Liver (tissue), 3 donors: Measurements from ENCODE around the gene CTAG1A.
"Not testable (repeated sequence)": the region's sequence is repeated elsewhere in the genome, so short reads cannot be mapped to it uniquely, and the experiment has no call there.

Source experiments
- EGR1 ChIP-seq, 2 donors: IDR thresholded peaks; 2 replicates each; pipeline ENCODE4 v1.6.1; 2016 to 2018; ENCODE audit warnings: antibody characterized with exemption in 2 of 2, low read depth in 2 of 2
- FOXA1 ChIP-seq: IDR thresholded peaks from 2 replicates; pipeline ENCODE4 v1.6.1; 2016; ENCODE audit warnings: antibody characterized with exemption
- GABPA ChIP-seq, 2 donors: IDR thresholded peaks in 1 of 2; conservative IDR thresholded peaks in 1 of 2; 2 replicates each; pipeline ENCODE4 v1.6.1; 2016; ENCODE audit warnings: antibody characterized with exemption in 2 of 2, mild to moderate bottlenecking in 1 of 2, moderate library complexity in 1 of 2
- JUND ChIP-seq, 2 donors: IDR thresholded peaks; 2 replicates each; pipeline ENCODE4 v1.6.1; 2016; ENCODE audit warnings: antibody characterized with exemption in 2 of 2
- RAD21 ChIP-seq, 2 donors: IDR thresholded peaks; 2 replicates each; pipeline ENCODE4 v1.6.1; 2016; ENCODE audit warnings: antibody characterized with exemption in 2 of 2, mild to moderate bottlenecking in 2 of 2
- SP1 ChIP-seq: IDR thresholded peaks from 2 replicates; pipeline ENCODE4 v1.6.1; 2018; ENCODE audit warnings: antibody characterized with exemption, mild to moderate bottlenecking
- TAF1 ChIP-seq: conservative IDR thresholded peaks from 2 replicates; pipeline ENCODE4 v1.6.1; 2016; ENCODE audit warnings: antibody characterized with exemption, mild to moderate bottlenecking
- YY1 ChIP-seq: IDR thresholded peaks from 2 replicates; pipeline ENCODE4 v1.6.1; 2016; ENCODE audit warnings: antibody characterized with exemption, mild to moderate bottlenecking
- TF ChIP-seq, protein P1 (sequence below): fragments of 150-350 bp; IDR thresholded peaks from 2 replicates; pipeline ENCODE4 v1.5.1; 2017; ENCODE audit warnings: improper control_type of control experiment, low read depth, low read length; ENCODE audit not compliant: missing input control
- TF ChIP-seq, protein P2 (sequence below): IDR thresholded peaks from 2 replicates; pipeline ENCODE4 v1.6.1; 2016; ENCODE audit warnings: antibody characterized with exemption
- TF ChIP-seq, protein P3 (sequence below): IDR thresholded peaks from 2 replicates; pipeline ENCODE4 v1.6.1; 2016; ENCODE audit warnings: antibody characterized with exemption
- TF ChIP-seq, protein P4 (sequence below): IDR thresholded peaks from 2 replicates; pipeline ENCODE4 v1.6.1; 2016; ENCODE audit warnings: antibody characterized with exemption, mild to moderate bottlenecking
- donor health status: healthy.
- donor health status: healthy.

DNA sequence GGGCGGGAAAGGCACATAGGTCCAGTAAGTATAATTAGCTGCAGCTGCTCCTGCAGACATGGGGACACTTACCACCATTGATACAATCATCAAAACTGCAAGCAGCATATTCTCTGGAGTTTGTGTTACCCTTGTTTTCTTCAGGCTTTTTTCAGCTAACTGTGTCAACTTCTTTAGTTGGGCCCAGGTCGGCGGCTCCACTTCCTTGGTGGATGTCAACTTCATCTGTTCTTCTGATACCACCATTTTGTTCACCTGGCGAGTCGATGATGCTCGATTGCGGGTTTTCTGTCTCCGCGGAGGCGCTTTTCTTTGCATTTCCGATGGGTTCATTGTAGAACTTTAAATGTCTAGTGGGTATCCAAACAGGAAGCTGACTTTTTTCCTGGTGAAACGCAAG, 26.2 kb downstream of the CTAG1A start:
- TF ChIP-seq, protein P1, sequence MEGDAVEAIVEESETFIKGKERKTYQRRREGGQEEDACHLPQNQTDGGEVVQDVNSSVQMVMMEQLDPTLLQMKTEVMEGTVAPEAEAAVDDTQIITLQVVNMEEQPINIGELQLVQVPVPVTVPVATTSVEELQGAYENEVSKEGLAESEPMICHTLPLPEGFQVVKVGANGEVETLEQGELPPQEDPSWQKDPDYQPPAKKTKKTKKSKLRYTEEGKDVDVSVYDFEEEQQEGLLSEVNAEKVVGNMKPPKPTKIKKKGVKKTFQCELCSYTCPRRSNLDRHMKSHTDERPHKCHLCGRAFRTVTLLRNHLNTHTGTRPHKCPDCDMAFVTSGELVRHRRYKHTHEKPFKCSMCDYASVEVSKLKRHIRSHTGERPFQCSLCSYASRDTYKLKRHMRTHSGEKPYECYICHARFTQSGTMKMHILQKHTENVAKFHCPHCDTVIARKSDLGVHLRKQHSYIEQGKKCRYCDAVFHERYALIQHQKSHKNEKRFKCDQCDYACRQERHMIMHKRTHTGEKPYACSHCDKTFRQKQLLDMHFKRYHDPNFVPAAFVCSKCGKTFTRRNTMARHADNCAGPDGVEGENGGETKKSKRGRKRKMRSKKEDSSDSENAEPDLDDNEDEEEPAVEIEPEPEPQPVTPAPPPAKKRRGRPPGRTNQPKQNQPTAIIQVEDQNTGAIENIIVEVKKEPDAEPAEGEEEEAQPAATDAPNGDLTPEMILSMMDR = not testable (repeated sequence)
- TF ChIP-seq GABPA (IDR thresholded peaks at IDR 0.05 in 1 of 2, conservative IDR thresholded peaks at IDR 0.05 in 1 of 2); FOXA1; TAF1; YY1; RAD21 (IDR thresholded peaks at IDR 0.05); SP1; EGR1 (IDR thresholded peaks at IDR 0.05; ENCODE audit: low read depth in 2 of 2); JUND (IDR thresholded peaks at IDR 0.05): not testable (repeated sequence)
- TF ChIP-seq, protein P2, sequence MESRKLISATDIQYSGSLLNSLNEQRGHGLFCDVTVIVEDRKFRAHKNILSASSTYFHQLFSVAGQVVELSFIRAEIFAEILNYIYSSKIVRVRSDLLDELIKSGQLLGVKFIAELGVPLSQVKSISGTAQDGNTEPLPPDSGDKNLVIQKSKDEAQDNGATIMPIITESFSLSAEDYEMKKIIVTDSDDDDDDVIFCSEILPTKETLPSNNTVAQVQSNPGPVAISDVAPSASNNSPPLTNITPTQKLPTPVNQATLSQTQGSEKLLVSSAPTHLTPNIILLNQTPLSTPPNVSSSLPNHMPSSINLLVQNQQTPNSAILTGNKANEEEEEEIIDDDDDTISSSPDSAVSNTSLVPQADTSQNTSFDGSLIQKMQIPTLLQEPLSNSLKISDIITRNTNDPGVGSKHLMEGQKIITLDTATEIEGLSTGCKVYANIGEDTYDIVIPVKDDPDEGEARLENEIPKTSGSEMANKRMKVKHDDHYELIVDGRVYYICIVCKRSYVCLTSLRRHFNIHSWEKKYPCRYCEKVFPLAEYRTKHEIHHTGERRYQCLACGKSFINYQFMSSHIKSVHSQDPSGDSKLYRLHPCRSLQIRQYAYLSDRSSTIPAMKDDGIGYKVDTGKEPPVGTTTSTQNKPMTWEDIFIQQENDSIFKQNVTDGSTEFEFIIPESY = not testable (repeated sequence)
- TF ChIP-seq, protein P3, sequence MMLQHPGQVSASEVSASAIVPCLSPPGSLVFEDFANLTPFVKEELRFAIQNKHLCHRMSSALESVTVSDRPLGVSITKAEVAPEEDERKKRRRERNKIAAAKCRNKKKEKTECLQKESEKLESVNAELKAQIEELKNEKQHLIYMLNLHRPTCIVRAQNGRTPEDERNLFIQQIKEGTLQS = not testable (repeated sequence)
- TF ChIP-seq, protein P4, sequence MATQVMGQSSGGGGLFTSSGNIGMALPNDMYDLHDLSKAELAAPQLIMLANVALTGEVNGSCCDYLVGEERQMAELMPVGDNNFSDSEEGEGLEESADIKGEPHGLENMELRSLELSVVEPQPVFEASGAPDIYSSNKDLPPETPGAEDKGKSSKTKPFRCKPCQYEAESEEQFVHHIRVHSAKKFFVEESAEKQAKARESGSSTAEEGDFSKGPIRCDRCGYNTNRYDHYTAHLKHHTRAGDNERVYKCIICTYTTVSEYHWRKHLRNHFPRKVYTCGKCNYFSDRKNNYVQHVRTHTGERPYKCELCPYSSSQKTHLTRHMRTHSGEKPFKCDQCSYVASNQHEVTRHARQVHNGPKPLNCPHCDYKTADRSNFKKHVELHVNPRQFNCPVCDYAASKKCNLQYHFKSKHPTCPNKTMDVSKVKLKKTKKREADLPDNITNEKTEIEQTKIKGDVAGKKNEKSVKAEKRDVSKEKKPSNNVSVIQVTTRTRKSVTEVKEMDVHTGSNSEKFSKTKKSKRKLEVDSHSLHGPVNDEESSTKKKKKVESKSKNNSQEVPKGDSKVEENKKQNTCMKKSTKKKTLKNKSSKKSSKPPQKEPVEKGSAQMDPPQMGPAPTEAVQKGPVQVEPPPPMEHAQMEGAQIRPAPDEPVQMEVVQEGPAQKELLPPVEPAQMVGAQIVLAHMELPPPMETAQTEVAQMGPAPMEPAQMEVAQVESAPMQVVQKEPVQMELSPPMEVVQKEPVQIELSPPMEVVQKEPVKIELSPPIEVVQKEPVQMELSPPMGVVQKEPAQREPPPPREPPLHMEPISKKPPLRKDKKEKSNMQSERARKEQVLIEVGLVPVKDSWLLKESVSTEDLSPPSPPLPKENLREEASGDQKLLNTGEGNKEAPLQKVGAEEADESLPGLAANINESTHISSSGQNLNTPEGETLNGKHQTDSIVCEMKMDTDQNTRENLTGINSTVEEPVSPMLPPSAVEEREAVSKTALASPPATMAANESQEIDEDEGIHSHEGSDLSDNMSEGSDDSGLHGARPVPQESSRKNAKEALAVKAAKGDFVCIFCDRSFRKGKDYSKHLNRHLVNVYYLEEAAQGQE = not testable (repeated sequence)
